ENCODE data around the gene HSD11B1L.
"Not testable (repeated sequence)": the region's sequence is repeated elsewhere in the genome, so short reads cannot be mapped to it uniquely, and the experiment has no call there.

Gene HSD11B1L

GRCh38 chr19:5700455-5701092, 19.7 kb downstream of the HSD11B1L start:
- no peak for DNase-seq (ENCODE audit: low read depth)

GRCh38 chr19:5702053-5702410, 21.2 kb downstream of the HSD11B1L start:
- not testable (repeated sequence) for DNase-seq (ENCODE audit: low read depth)

- no peak for DNase-seq (ENCODE audit: low read depth)
Observed at GRCh38 chr19:5703819-5704818, 23.3 kb downstream of the HSD11B1L start.

GRCh38 chr19:5705552-5705951, 24.7 kb downstream of the HSD11B1L start:
- no peak for DNase-seq (ENCODE audit: low read depth)

GRCh38 chr19:5706876-5707573, 26.2 kb downstream of the HSD11B1L start:
- no peak for DNase-seq (ENCODE audit: low read depth)

GRCh38 chr19:5707576-5708575, 27.0 kb downstream of the HSD11B1L start:
- DNase-seq (ENCODE audit: low read depth) = no peak

- no peak for DNase-seq (ENCODE audit: low read depth)
Observed at GRCh38 chr19:5711025-5711424, 30.2 kb downstream of the HSD11B1L start.

- DNase-seq (ENCODE audit: low read depth) = no peak
Observed at GRCh38 chr19:5711713-5712161, 30.9 kb downstream of the HSD11B1L start.

GRCh38 chr19:5713228-5713627, 32.4 kb downstream of the HSD11B1L start:
- DNase-seq (ENCODE audit: low read depth) = no peak

- no peak for DNase-seq (ENCODE audit: low read depth)
Observed at GRCh38 chr19:5714816-5715215, 34.0 kb downstream of the HSD11B1L start.

- DNase-seq (ENCODE audit: low read depth) = no peak
Observed at GRCh38 chr19:5717215-5717935, 36.5 kb downstream of the HSD11B1L start.

GRCh38 chr19:5718037-5718578, 37.3 kb downstream of the HSD11B1L start:
- DNase-seq (ENCODE audit: low read depth) = no peak

GRCh38 chr19:5718579-5719273, 37.9 kb downstream of the HSD11B1L start:
- peak; percentile 67 for DNase-seq (ENCODE audit: low read depth)

- DNase-seq (ENCODE audit: low read depth) = no peak
Observed at GRCh38 chr19:5719274-5719960, 38.6 kb downstream of the HSD11B1L start.

- peak; percentile 98 for DNase-seq (ENCODE audit: low read depth)
Observed at GRCh38 chr19:5719961-5720790, 39.3 kb downstream of the HSD11B1L start, which contains the start of the genes CATSPERD and LONP1. CATSPERD (plus strand) TSS chr19:5720637; CDS start chr19:5720738, 101 bp downstream. LONP1 (minus strand) TSS chr19:5720146; CDS start chr19:5720132, 14 bp downstream.

GRCh38 chr19:5727453-5728050, 46.7 kb downstream of the HSD11B1L start:
- no peak for DNase-seq (ENCODE audit: low read depth)

- DNase-seq (ENCODE audit: low read depth) = not testable (repeated sequence)
Observed at GRCh38 chr19:5733172-5733571, 52.3 kb downstream of the HSD11B1L start.
